DND-41 (cell line): ENCODE measurements around the gene RGS9BP.

Source experiments
- ATAC-seq: fragments of 200-7000 bp; cut with Tn5 transposase; 3 replicates; pipeline ENCODE4 v1.9.1; 2021; ENCODE audit warnings: low read depth; ENCODE audit not compliant: insufficient read depth
- DNase-seq: peaks from one replicate; pipeline ENCODE4 v3.0.0-alpha.2; 2020
- H2AFZ ChIP-seq: 2 replicates; pipeline ENCODE4 v1.6.0; 2012; ENCODE audit warnings: low read depth, low read length
- H3K27ac ChIP-seq: 2 replicates; pipeline ENCODE4 v1.5.1; 2012; ENCODE audit warnings: low read length, inconsistent platforms
- H3K27me3 ChIP-seq: fragments of 200-600 bp; sonication (generic); 2 replicates; pipeline ENCODE4 v1.6.0; 2012; ENCODE audit warnings: low read length, mild to moderate bottlenecking, inconsistent platforms; ENCODE audit not compliant: insufficient read depth, poor library complexity
- H3K36me3 ChIP-seq: 2 replicates; pipeline ENCODE4 v1.5.1; 2012; ENCODE audit warnings: low read length, inconsistent platforms; ENCODE audit not compliant: insufficient read depth
- H3K4me1 ChIP-seq: 2 replicates; pipeline ENCODE4 v1.5.1; 2012; ENCODE audit warnings: mild to moderate bottlenecking, low read length; ENCODE audit not compliant: insufficient read depth
- H3K4me2 ChIP-seq: 2 replicates; pipeline ENCODE4 v1.6.0; 2012; ENCODE audit warnings: mild to moderate bottlenecking, moderate library complexity, low read length, inconsistent platforms; ENCODE audit not compliant: insufficient read depth
- H3K4me3 ChIP-seq, 2 experiments: fragments of 200-600 bp in 1 of 2; shearing (Covaris generic) in 1 of 2; 2 replicates each; pipeline ENCODE4 v1.5.1; 2012 to 2016; ENCODE audit warnings: inconsistent platforms in 2 of 2, low read length in 2 of 2, mild to moderate bottlenecking in 2 of 2, low read depth in 1 of 2, moderate library complexity in 1 of 2
- H3K79me2 ChIP-seq: 2 replicates; pipeline ENCODE4 v1.6.0; 2012; ENCODE audit warnings: low read length, inconsistent platforms; ENCODE audit not compliant: insufficient read depth
- H3K9ac ChIP-seq: 2 replicates; pipeline ENCODE4 v1.6.0; 2012; ENCODE audit warnings: low read depth, mild to moderate bottlenecking, inconsistent platforms, low read length, moderate library complexity
- H3K9me3 ChIP-seq: 2 replicates; pipeline ENCODE4 v1.5.1; 2012; ENCODE audit warnings: low read length, moderate library complexity, mild to moderate bottlenecking, inconsistent platforms; ENCODE audit not compliant: insufficient read depth, severe bottlenecking
- H4K20me1 ChIP-seq: 2 replicates; pipeline ENCODE4 v1.6.0; 2012; ENCODE audit warnings: low read length; ENCODE audit not compliant: insufficient read depth
- CTCF ChIP-seq: IDR thresholded peaks from 2 replicates; pipeline ENCODE4 v1.5.1; 2012; ENCODE audit warnings: borderline replicate concordance, low read length, moderate library complexity, mild to moderate bottlenecking; ENCODE audit not compliant: poor library complexity, severe bottlenecking; ENCODE audit errors: extremely low read depth
- EZH2 ChIP-seq: IDR thresholded peaks from 3 replicates; pipeline ENCODE4 v1.6.1; 2012; ENCODE audit warnings: borderline replicate concordance, low read depth, mild to moderate bottlenecking, moderate library complexity, low read length, inconsistent platforms; ENCODE audit not compliant: severe bottlenecking

The RGS9BP gene

GRCh38 chr19:32676895-32677359 is 1.3 kb downstream of the RGS9BP start:
- H3K4me3 ChIP-seq = no peak overlapping the region
- no peak overlapping the region for H3K4me2 ChIP-seq
- no peak overlapping the region for H2AFZ ChIP-seq
- H3K4me1 ChIP-seq = peaks cover 32% of the 10 kb centered on the region
- TF ChIP-seq CTCF = no peak
- no peak for TF ChIP-seq EZH2
- H3K36me3 ChIP-seq = peaks cover 5% of the 10 kb centered on the region; the same call in 1 of the 2 replicates
- DNase-seq (no peak), ATAC-seq (no peak)
- no peaks in the 10 kb centered on the region for H3K27me3 ChIP-seq
- H3K9ac ChIP-seq = no peak overlapping the region
- H3K9me3 ChIP-seq = no peaks in the 10 kb centered on the region
- peaks cover 30% of the 10 kb centered on the region for H3K79me2 ChIP-seq
- no peak overlapping the region for H3K27ac ChIP-seq
- H4K20me1 ChIP-seq = peaks cover 27% of the 10 kb centered on the region

GRCh38 chr19:32677657-32678056 is 2.0 kb downstream of the RGS9BP start:
- TF ChIP-seq CTCF = no peak
- no peak for TF ChIP-seq EZH2
- no peaks in the 10 kb centered on the region; the same call in 1 of the 2 replicates for H3K36me3 ChIP-seq
- peaks cover 28% of the 10 kb centered on the region for H3K4me1 ChIP-seq
- peaks cover 20% of the 10 kb centered on the region for H4K20me1 ChIP-seq
- no peak for DNase-seq
- H3K4me2 ChIP-seq = no peak overlapping the region
- peaks cover 23% of the 10 kb centered on the region for H3K79me2 ChIP-seq
- H3K4me3 ChIP-seq = no peak overlapping the region
- no peak overlapping the region for H3K9ac ChIP-seq
- no peak overlapping the region for H2AFZ ChIP-seq
- H3K27me3 ChIP-seq = no peaks in the 10 kb centered on the region
- H3K9me3 ChIP-seq = no peaks in the 10 kb centered on the region
- ATAC-seq = no peak
- H3K27ac ChIP-seq = no peak overlapping the region

- Histone ChIP-seq H3K79me2 (no peaks in the 10 kb centered on the region), H3K27ac (no peak overlapping the region), H4K20me1 (no peaks in the 10 kb centered on the region; the same call in 1 of the 2 replicates), H2AFZ (no peak overlapping the region), H3K36me3 (no peaks in the 10 kb centered on the region), H3K4me1 (peaks cover 3% of the 10 kb centered on the region), H3K27me3 (no peaks in the 10 kb centered on the region), H3K4me3 (no peak overlapping the region), H3K4me2 (no peak overlapping the region), H3K9me3 (no peaks in the 10 kb centered on the region), H3K9ac (no peak overlapping the region)
- no peak for TF ChIP-seq CTCF
- no peak for TF ChIP-seq EZH2
- DNase-seq = no peak
- no peak for ATAC-seq
These were observed 5.3 kb downstream of the RGS9BP start for GRCh38 chr19:32680986-32681385.

GRCh38 chr19:32682317-32682716 is 6.7 kb downstream of the RGS9BP start:
- DNase-seq (no peak), ATAC-seq (no peak)
- no peaks in the 10 kb centered on the region for H4K20me1 ChIP-seq
- H3K36me3 ChIP-seq = no peaks in the 10 kb centered on the region
- no peak for TF ChIP-seq EZH2
- no peak for TF ChIP-seq CTCF
- no peak overlapping the region for H2AFZ ChIP-seq
- no peaks in the 10 kb centered on the region for H3K4me1 ChIP-seq
- no peaks in the 10 kb centered on the region for H3K27me3 ChIP-seq
- H3K79me2 ChIP-seq = no peaks in the 10 kb centered on the region
- H3K4me3 ChIP-seq = no peak overlapping the region
- H3K9ac ChIP-seq = no peak overlapping the region
- no peak overlapping the region for H3K27ac ChIP-seq
- H3K4me2 ChIP-seq = no peak overlapping the region
- H3K9me3 ChIP-seq = no peaks in the 10 kb centered on the region
